Aorta (tissue), 5 donors: ENCODE measurements around the gene ZDHHC11B. TPM values are rescaled to one million over a fixed set of nuclear protein-coding genes. Genes with fewer than 3 reads are reported as not detected.
"Not testable (repeated sequence)": the region's sequence is repeated elsewhere in the genome, so short reads cannot be mapped to it uniquely, and the experiment has no call there.

Source experiments
- ATAC-seq: fragments of 200-7000 bp; cut with Tn5 transposase; one replicate; pipeline ENCODE4 v1.9.1; 2022; ENCODE audit warnings: moderate library complexity; ENCODE audit not compliant: low FRiP score
- DNase-seq, 2 donors: peaks; one replicate each; pipeline ENCODE4 v3.0.0-alpha.2; 2020
- H3K27ac ChIP-seq, 2 donors: one replicate each; pipeline ENCODE4 v1.5.1; 2013; ENCODE audit warnings: low read length in 2 of 2, mild to moderate bottlenecking in 2 of 2, moderate library complexity in 2 of 2, control low read depth in 1 of 2, inconsistent platforms in 1 of 2, low read depth in 1 of 2
- H3K27me3 ChIP-seq, 2 donors: one replicate each; pipeline ENCODE4 v1.6.1; 2013; ENCODE audit warnings: control low read depth in 1 of 2, low read length in 1 of 2, mild to moderate bottlenecking in 1 of 2, moderate library complexity in 1 of 2; ENCODE audit not compliant: insufficient read depth in 2 of 2, control insufficient read depth in 1 of 2
- H3K36me3 ChIP-seq, 2 donors: one replicate each; pipeline ENCODE4 v1.6.1; 2013; ENCODE audit warnings: control low read depth in 1 of 2, low read length in 1 of 2, mild to moderate bottlenecking in 1 of 2; ENCODE audit not compliant: insufficient read depth in 2 of 2, control insufficient read depth in 1 of 2
- H3K4me1 ChIP-seq, 2 donors: one replicate each; pipeline ENCODE4 v1.6.1; 2013; ENCODE audit warnings: low read length in 2 of 2, control low read depth in 1 of 2, mild to moderate bottlenecking in 1 of 2, moderate library complexity in 1 of 2; ENCODE audit not compliant: insufficient read depth in 2 of 2, control insufficient read depth in 1 of 2
- H3K4me3 ChIP-seq, 2 donors: one replicate each; pipeline ENCODE4 v1.5.1; 2013; ENCODE audit warnings: low read length in 2 of 2, control low read depth in 1 of 2, mild to moderate bottlenecking in 1 of 2
- H3K9me3 ChIP-seq: one replicate; pipeline ENCODE4 v1.6.1; 2013; ENCODE audit warnings: mild to moderate bottlenecking, low read length; ENCODE audit not compliant: control insufficient read depth
- WGBS, 2 donors: extraction: QIAGEN DNeasy Blood & Tissue Kit; methylation state at CpG; one replicate each; pipeline ENCODE4 v1.1.7; 2013; 5-methylcytosine and 5-hydroxymethylcytosine counted together
- intact Hi-C, 2 donors: fragments of 100-400 bp; cut with DNase I; formaldehyde crosslinking; loops; one replicate each; pipeline versions ENCODE4 v1.14.2 to v1.15.0; 2022
- long read RNA-seq, 2 donors: library from polyadenylated mRNA; unstranded; transcript quantifications; one replicate each; pipeline ENCODE4 v2.0.0, GENCODE V29; 2020 to 2021
- polyA plus RNA-seq, 2 donors: library from polyadenylated mRNA; stranded (reverse); fragments of 200-250 nt; gene quantifications; one replicate each; pipeline ENCODE4 v1.2.3, GENCODE V29; 2013
- total RNA-seq, 2 donors: library from RNA; stranded (reverse); fragmentation: NEBNext Ultra II Directional; extraction: Animal tissue kit (Norgen Biotek cat#: 25700); gene quantifications; one replicate each; pipeline ENCODE4 v1.2.1, GENCODE V29; 2021
- donor health status: healthy with polysubstance abuse.
- donor health status: Bipolar disorder and iron deficiency.
- donor health status: DM: no; HTN: no; CAD: no.
- donor health status: DM: no; HTN: no; CAD: no.
- donor health status: DM: yes; HTN: yes; CAD: no.

Gene ZDHHC11B, protein sequence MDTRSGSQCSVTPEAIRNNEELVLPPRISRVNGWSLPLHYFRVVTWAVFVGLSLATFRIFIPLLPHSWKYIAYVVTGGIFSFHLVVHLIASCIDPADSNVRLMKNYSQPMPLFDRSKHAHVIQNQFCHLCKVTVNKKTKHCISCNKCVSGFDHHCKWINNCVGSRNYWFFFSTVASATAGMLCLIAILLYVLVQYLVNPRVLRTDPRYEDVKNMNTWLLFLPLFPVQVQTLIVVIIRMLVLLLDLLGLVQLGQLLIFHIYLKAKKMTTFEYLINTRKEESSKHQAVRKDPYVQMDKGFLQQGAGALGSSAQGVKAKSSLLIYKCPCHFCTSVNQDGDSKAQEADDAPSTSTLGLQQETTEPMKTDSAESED
- total RNA-seq = 10 to 100 TPM in 1 of 2 donors, 1 to 10 TPM in 1; 5.9 to 17.7 TPM
- polyA plus RNA-seq = 1 to 10 TPM; 2.0 to 4.5 TPM
- long read RNA-seq, donor 1, partial matches to known transcripts = 0 of 10 reads
- long read RNA-seq, donor 1, other reads (novel, unspliced or antisense) = 10 of 10 reads
- long read RNA-seq, donor 2, partial matches to known transcripts = 0 of 3 reads
- long read RNA-seq, donor 2, other reads (novel, unspliced or antisense) = 3 of 3 reads

DNA sequence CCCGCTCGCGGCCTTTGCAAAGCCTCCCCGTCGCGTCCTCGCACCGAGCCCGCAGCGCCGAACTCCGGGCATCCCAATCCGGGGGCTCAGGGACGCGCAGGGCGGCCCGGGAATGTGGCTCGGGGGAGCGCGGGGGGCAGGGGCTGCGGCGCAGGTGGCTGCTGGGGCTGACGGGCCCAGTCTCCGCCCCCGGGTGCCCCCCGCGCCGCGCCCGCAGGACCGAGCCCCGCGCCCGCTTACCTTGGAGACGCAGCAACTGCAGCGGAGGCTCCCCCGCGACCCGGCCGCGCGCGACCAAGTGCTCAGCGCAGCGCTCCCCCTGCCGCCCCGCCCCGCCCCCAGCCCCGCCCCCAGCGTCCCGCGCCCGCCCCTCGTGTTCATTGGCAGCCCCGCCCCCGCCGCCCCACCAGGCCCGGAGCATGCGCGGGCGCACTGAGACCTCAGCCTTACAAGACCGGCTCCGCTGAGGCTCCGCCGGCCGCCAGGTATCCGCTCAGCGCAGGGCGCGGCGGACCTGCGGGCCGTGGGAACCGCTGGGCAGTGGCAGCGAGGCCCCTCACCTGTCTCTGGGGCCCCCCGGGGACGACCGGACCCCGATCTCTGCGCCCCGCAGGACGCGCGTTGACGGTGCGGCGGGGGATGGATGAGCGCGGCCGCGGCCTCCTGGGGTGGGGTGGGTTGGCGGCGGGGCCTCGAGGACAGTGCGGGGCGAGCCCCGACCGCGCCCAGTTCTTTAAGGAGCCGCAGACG is at the start of gene ZDHHC11B:
Gene ZDHHC11B (minus strand): TSS at position 302 of the 750 bp plus-strand sequence. CDS start 17,810 bp downstream, outside the sequence.
- H3K27me3 ChIP-seq, H3K4me1 ChIP-seq, intact Hi-C loops, H3K9me3 ChIP-seq, H3K36me3 ChIP-seq, H3K27ac ChIP-seq: not testable (repeated sequence)
- H3K4me3 ChIP-seq = peak within 1 kb of the TSS; percentile 37 to 48
- peak; percentile 91 to 96 for DNase-seq
- ATAC-seq = peak; percentile 72
- 0 to 1% methylated on average over 50 to 54 of the region's 101 CpGs for WGBS, 2 donors

- intact Hi-C loops, H3K27me3 ChIP-seq, DNase-seq, H3K9me3 ChIP-seq, H3K27ac ChIP-seq, H3K36me3 ChIP-seq, ATAC-seq, H3K4me1 ChIP-seq, H3K4me3 ChIP-seq: not testable (repeated sequence)
- 75 to 76% methylated on average over 2 of the region's 2 CpGs for WGBS, 2 donors
Measured at GRCh38 chr5:834013-834412, 49.5 kb upstream of the ZDHHC11B start.

- H3K27ac ChIP-seq, H3K27me3 ChIP-seq, H3K4me1 ChIP-seq, H3K9me3 ChIP-seq, H3K36me3 ChIP-seq, intact Hi-C loops, ATAC-seq, H3K4me3 ChIP-seq, DNase-seq: not testable (repeated sequence)
- 94 to 95% methylated on average over 12 to 17 of the region's 19 CpGs for WGBS, 2 donors
Measured at GRCh38 chr5:828194-828593, 43.7 kb upstream of the ZDHHC11B start.

DNA sequence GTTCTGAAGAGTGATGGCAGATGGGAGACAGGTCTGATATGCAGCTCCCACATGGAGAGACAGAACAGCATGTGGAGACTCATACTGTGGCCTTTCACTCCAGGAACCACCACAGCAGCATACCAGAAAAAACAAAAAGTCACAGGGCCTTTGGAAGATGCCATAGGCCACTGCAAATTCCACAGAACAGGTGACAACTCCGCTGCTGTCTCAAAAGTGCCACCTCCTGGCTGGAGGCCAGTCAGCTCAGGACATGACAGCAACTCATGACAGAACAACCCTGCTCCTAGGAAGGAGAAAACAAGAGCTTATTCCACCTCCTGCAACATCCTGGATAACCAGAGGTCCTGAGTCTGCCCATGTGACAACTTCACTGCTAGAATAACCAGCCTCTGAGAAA is 41.0 kb upstream of the ZDHHC11B start:
- H3K4me3 ChIP-seq, H3K9me3 ChIP-seq, intact Hi-C loops, DNase-seq, H3K27me3 ChIP-seq, H3K4me1 ChIP-seq, ATAC-seq, H3K36me3 ChIP-seq, H3K27ac ChIP-seq: not testable (repeated sequence)
- WGBS, 2 donors = 0 to 58% methylated on average over 1 of the region's 1 CpG

- DNase-seq (no peak), ATAC-seq (no peak)
- Histone ChIP-seq H3K4me3 (no peak overlapping the region), H3K4me1 (no peaks in the 10 kb centered on the region), H3K27me3 (no peaks in the 10 kb centered on the region), H3K9me3 (no peaks in the 10 kb centered on the region), H3K27ac (no peak overlapping the region), H3K36me3 (no peaks in the 10 kb centered on the region)
- WGBS, 2 donors = 91% methylated on average over 8 of the region's 8 CpGs; no CpG with 5 or more reads in 1 of the 2 donors
- intact Hi-C loops = no loop called here
Measured at GRCh38 chr5:821504-821903, 37.0 kb upstream of the ZDHHC11B start.

DNA sequence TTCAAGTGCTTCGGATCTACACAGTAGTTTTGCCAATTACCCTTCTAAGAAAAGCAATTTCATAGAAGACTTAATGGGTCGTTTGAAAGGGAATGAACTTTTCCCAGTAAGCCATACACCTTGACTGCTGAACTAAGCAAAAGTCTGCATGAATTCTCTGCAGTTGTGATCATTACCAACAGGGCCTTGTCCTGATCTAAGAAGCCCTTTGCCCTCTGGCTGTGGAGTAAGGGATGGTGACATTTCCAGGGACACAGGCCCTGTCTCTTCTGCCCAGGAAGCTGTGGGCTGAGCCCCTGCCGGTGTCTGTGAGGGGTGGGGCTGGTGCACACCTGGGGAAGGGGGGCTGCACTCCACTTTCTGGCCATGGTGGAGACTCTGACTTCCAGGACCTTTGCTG is 35.7 kb upstream of the ZDHHC11B start:
- H3K36me3 ChIP-seq = no peaks in the 10 kb centered on the region
- WGBS, 2 donors = 89% methylated on average over 3 of the region's 3 CpGs; no CpG with 5 or more reads in 1 of the 2 donors
- intact Hi-C loops = no loop called here
- H3K4me3 ChIP-seq = no peak overlapping the region
- H3K27me3 ChIP-seq = no peaks in the 10 kb centered on the region
- no peaks in the 10 kb centered on the region for H3K4me1 ChIP-seq
- no peak for ATAC-seq
- no peak for DNase-seq
- no peak overlapping the region for H3K27ac ChIP-seq
- H3K9me3 ChIP-seq = no peaks in the 10 kb centered on the region

DNA sequence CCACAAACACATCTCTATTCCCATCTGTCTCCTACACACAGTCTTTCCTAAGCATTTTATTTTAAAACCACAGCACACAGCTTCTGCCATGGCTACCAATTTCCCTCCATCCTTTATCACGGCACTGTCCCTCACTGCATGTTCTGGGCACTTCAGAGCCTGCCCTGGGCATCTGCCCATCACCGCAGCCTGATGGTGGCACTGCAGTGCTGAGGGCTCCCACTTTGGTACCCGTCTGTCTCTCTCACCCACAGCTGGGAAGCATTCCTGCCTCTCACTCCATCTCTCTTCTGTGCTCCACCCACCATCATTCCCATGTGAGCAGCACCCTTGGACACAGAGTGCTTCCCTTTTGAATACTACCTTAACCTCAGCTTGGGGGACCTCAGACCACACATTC is 34.5 kb upstream of the ZDHHC11B start:
- Histone ChIP-seq H3K36me3 (no peaks in the 10 kb centered on the region), H3K27ac (no peak overlapping the region), H3K9me3 (no peaks in the 10 kb centered on the region), H3K27me3 (no peaks in the 10 kb centered on the region), H3K4me3 (no peak overlapping the region), H3K4me1 (no peaks in the 10 kb centered on the region)
- WGBS, 2 donors = 86% methylated on average over 3 of the region's 3 CpGs; no CpG with 5 or more reads in 1 of the 2 donors
- no peak for DNase-seq
- intact Hi-C loops = no loop called here
- ATAC-seq = no peak

DNA sequence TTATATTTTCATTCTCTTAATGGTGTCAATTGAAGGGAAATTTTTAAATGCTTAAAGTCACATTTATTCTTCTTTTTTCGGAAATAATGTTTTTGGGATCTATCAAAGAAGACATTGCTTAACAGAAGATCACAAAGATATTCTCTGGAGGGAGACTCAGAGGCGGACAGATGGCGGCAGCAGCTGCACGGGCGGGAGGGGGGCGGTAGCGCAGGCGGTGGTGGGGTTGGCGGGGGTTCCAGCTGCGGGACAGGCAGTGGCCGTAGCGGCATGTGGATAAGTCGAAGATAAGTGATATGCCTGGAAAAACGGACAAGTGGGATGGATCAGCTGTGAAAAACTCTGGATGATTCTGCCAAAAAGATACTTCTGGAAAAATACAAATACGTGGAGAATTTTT is 31.6 kb upstream of the ZDHHC11B start:
- intact Hi-C loops = no loop called here
- Histone ChIP-seq H3K9me3 (no peaks in the 10 kb centered on the region), H3K4me1 (no peaks in the 10 kb centered on the region), H3K36me3 (no peaks in the 10 kb centered on the region), H3K27ac (no peak overlapping the region), H3K4me3 (no peak overlapping the region), H3K27me3 (no peaks in the 10 kb centered on the region)
- WGBS, 2 donors = 97% methylated on average over 15 of the region's 15 CpGs; no CpG with 5 or more reads in 1 of the 2 donors
- DNase-seq = no peak
- no peak for ATAC-seq
